CD14-positive monocyte (primary cell): ENCODE results near the gene MACROD2. TPM values are rescaled to one million over a fixed set of nuclear protein-coding genes. Genes with fewer than 3 reads are reported as not detected.

Experiments used
- DNase-seq, 3 donors: peaks; one replicate each; pipeline ENCODE4 v3.0.0-alpha.2; 2011 to 2022
- H2AFZ ChIP-seq: 2 replicates; pipeline ENCODE4 v1.6.0; 2012; ENCODE audit warnings: mild to moderate bottlenecking, low read depth, low read length, inconsistent platforms; ENCODE audit not compliant: insufficient read depth, poor library complexity, severe bottlenecking
- H3K27ac ChIP-seq, 2 donors: 1 replicate in 1 of 2; 2 replicates in 1 of 2; pipeline ENCODE4 v1.5.1; 2012 to 2013; ENCODE audit warnings: low read length in 2 of 2, control low read depth in 1 of 2, inconsistent platforms in 1 of 2, low read depth in 1 of 2, mild to moderate bottlenecking in 1 of 2
- H3K27me3 ChIP-seq, 2 donors: one replicate each; pipeline versions ENCODE4 v1.6.0 to v1.6.1; 2011 to 2013; ENCODE audit warnings: low read length in 2 of 2; ENCODE audit not compliant: control insufficient read depth in 2 of 2, insufficient read depth in 2 of 2
- H3K36me3 ChIP-seq, 2 donors: replicated peaks in 1 of 2; 1 replicate in 1 of 2; 2 replicates in 1 of 2; pipeline versions ENCODE4 v1.5.1 to v1.6.1; 2012 to 2013; ENCODE audit warnings: low read length in 2 of 2, control low read depth in 1 of 2, inconsistent platforms in 1 of 2, mild to moderate bottlenecking in 1 of 2; ENCODE audit not compliant: insufficient read depth in 2 of 2, control insufficient read depth in 1 of 2
- H3K4me1 ChIP-seq, 2 donors: 1 replicate in 1 of 2; 2 replicates in 1 of 2; pipeline versions ENCODE4 v1.5.1 to v1.6.1; 2012 to 2013; ENCODE audit warnings: low read length in 2 of 2, control low read depth in 1 of 2, inconsistent platforms in 1 of 2, mild to moderate bottlenecking in 1 of 2, moderate library complexity in 1 of 2; ENCODE audit not compliant: insufficient read depth in 2 of 2, control insufficient read depth in 1 of 2
- H3K4me2 ChIP-seq: replicated peaks from 2 replicates; pipeline ENCODE3; 2012; ENCODE audit warnings: low read length, moderate library complexity, mild to moderate bottlenecking; ENCODE audit not compliant: poor library complexity, severe bottlenecking; ENCODE audit errors: extremely low read depth
- H3K4me3 ChIP-seq, 3 experiments: fragments of 200-600 bp in 1 of 3; sonication (generic) in 1 of 3; replicated peaks in 1 of 3; 1 replicate in 2 of 3; 2 replicates in 1 of 3; pipeline ENCODE4 v1.5.1; 2011 to 2013; ENCODE audit warnings: low read length in 3 of 3, mild to moderate bottlenecking in 3 of 3, control low read depth in 2 of 3, low read depth in 2 of 3, inconsistent platforms in 1 of 3, moderate library complexity in 1 of 3
- H3K79me2 ChIP-seq: 2 replicates; pipeline ENCODE4 v1.6.0; 2012; ENCODE audit warnings: mild to moderate bottlenecking, control low read depth, inconsistent platforms, low read length, moderate library complexity; ENCODE audit not compliant: insufficient read depth
- H3K9ac ChIP-seq: 2 replicates; pipeline ENCODE4 v1.6.0; 2017; ENCODE audit warnings: low read length, mild to moderate bottlenecking; ENCODE audit not compliant: insufficient read depth, poor library complexity, severe bottlenecking
- H3K9me3 ChIP-seq, 2 donors: replicated peaks in 1 of 2; 1 replicate in 1 of 2; 2 replicates in 1 of 2; pipeline versions ENCODE4 v1.5.1 to v1.6.1; 2012 to 2013; ENCODE audit warnings: low read length in 2 of 2, control low read depth in 1 of 2; ENCODE audit not compliant: control insufficient read depth in 1 of 2, insufficient read depth in 1 of 2
- H4K20me1 ChIP-seq: 2 replicates; pipeline ENCODE4 v1.6.0; 2012; ENCODE audit warnings: mild to moderate bottlenecking, low read length, control low read depth, moderate library complexity; ENCODE audit not compliant: insufficient read depth
- H3K27ac Mint-ChIP-seq, 7 donors: one replicate each; pipeline ENCODE4 v1.8.0; 2020; ENCODE audit warnings: mild to moderate bottlenecking in 7 of 7, mixed read lengths in 7 of 7, moderate library complexity in 6 of 7, inconsistent platforms in 2 of 7
- H3K27me3 Mint-ChIP-seq, 3 donors: one replicate each; pipeline ENCODE4 v1.8.0; 2021 to 2022; ENCODE audit warnings: low read depth in 3 of 3, mild to moderate bottlenecking in 3 of 3, mixed read lengths in 3 of 3, moderate library complexity in 3 of 3, inconsistent platforms in 1 of 3
- H3K36me3 Mint-ChIP-seq, 2 donors: one replicate each; pipeline ENCODE4 v1.8.0; 2020; ENCODE audit warnings: mixed read lengths in 2 of 2, inconsistent platforms in 1 of 2, mild to moderate bottlenecking in 1 of 2
- H3K4me1 Mint-ChIP-seq: one replicate; pipeline ENCODE4 v1.8.0; 2020; ENCODE audit warnings: mild to moderate bottlenecking, mixed read lengths
- H3K4me3 Mint-ChIP-seq, 2 donors: one replicate each; pipeline ENCODE4 v1.8.0; 2020; ENCODE audit warnings: mild to moderate bottlenecking in 2 of 2, mixed read lengths in 2 of 2, moderate library complexity in 1 of 2
- H3K9me3 Mint-ChIP-seq, 7 donors: one replicate each; pipeline ENCODE4 v1.8.0; 2020 to 2022; ENCODE audit warnings: mixed read lengths in 7 of 7, mild to moderate bottlenecking in 6 of 7, moderate library complexity in 6 of 7, inconsistent platforms in 2 of 7
- CTCF ChIP-seq: fragments of 200-600 bp; IDR thresholded peaks from one replicate; pipeline ENCODE4 v1.8.0; 2022; ENCODE audit warnings: antibody characterized with exemption, mild to moderate bottlenecking
- WGBS: methylation state at CpG from one replicate; pipeline ENCODE4 v1.1.5; 2013; ENCODE audit warnings: missing lambda C conversion rate; ENCODE audit not compliant: insufficient coverage; 5-methylcytosine and 5-hydroxymethylcytosine counted together
- intact Hi-C, 2 donors: fragments of 100-400 bp; cut with micrococcal nuclease; formaldehyde crosslinking; loops; one replicate each; pipeline versions ENCODE4 v1.15.0 to v1.15.1; 2023
- polyA plus RNA-seq, 3 donors: library from polyadenylated mRNA; depleted of rRNA in 1 of 3; unstranded in 2 of 3; stranded (reverse) in 1 of 3; fragments of 300-500 nt in 2 of 3; fragments of >200 nt in 1 of 3; fragmentation: Illumina TruSeq in 2 of 3; gene quantifications; 1 replicate in 2 of 3; 2 replicates in 1 of 3; pipeline ENCODE4 v1.2.3, GENCODE V29; 2012 to 2021

Gene MACROD2
- polyA plus RNA-seq, 3 donors: 0.23 TPM; not detected in 2

GRCh38 chr20:14807224-14807623, 811.9 kb downstream of the MACROD2 start:
- Histone ChIP-seq H3K4me3 (no peak overlapping the region), H3K9me3 (peaks cover 16 to 24% of the 10 kb centered on the region in 2 donors), H3K27me3 (no peaks in the 10 kb centered on the region), H3K79me2 (no peaks in the 10 kb centered on the region), H2AFZ (no peak overlapping the region), H3K36me3 (no peaks in the 10 kb centered on the region), H3K27ac (no peak overlapping the region), H4K20me1 (no peaks in the 10 kb centered on the region), H3K9ac (no peak overlapping the region), H3K4me2 (no peak overlapping the region), H3K4me1 (no peaks in the 10 kb centered on the region)
- no peak for TF ChIP-seq CTCF
- H3K27me3 Mint-ChIP-seq: peaks cover 0 to 2% (median 2%) of the 10 kb centered on the region in 3 donors
- H3K9me3 Mint-ChIP-seq: peaks cover 5 to 33% (median 20%) of the 10 kb centered on the region in 7 donors
- H3K36me3 Mint-ChIP-seq: no peaks in the 10 kb centered on the region
- H3K4me3 Mint-ChIP-seq: no peak overlapping the region
- no CpG with 5 or more reads among the region's 2 CpGs for WGBS
- H3K27ac Mint-ChIP-seq: no peak overlapping the region
- no peaks in the 10 kb centered on the region for H3K4me1 Mint-ChIP-seq
- DNase-seq: no peak
- intact Hi-C loops: no loop called here

GRCh38 chr20:14815340-14815739, 820.0 kb downstream of the MACROD2 start:
- no peak for TF ChIP-seq CTCF
- Histone ChIP-seq H3K4me3 (no peak overlapping the region), H4K20me1 (no peaks in the 10 kb centered on the region), H3K4me1 (no peaks in the 10 kb centered on the region), H3K27ac (no peak overlapping the region), H2AFZ (no peak overlapping the region), H3K36me3 (no peaks in the 10 kb centered on the region), H3K79me2 (no peaks in the 10 kb centered on the region), H3K27me3 (no peaks in the 10 kb centered on the region), H3K9ac (no peak overlapping the region), H3K9me3 (peaks cover 0 to 14% of the 10 kb centered on the region in 2 donors), H3K4me2 (no peak overlapping the region)
- Mint-ChIP-seq H3K9me3 (peaks cover 3 to 16% (median 14%) of the 10 kb centered on the region in 7 donors), H3K27me3 (peaks cover 0 to 3% (median 0%) of the 10 kb centered on the region in 3 donors), H3K4me3 (no peak overlapping the region), H3K27ac (no peak overlapping the region), H3K36me3 (no peaks in the 10 kb centered on the region), H3K4me1 (no peaks in the 10 kb centered on the region)
- no CpG with 5 or more reads among the region's 2 CpGs for WGBS
- intact Hi-C loops: no loop called here
- no peak for DNase-seq
